SK-N-SH treated with all-trans-retinoic acid at 6 μM for 48 hours (cell line): ENCODE data around the gene WDR87.

Experiments used
- ARNTL ChIP-seq: fragments of 450-650 bp; formaldehyde crosslinking; IDR thresholded peaks from 2 replicates; pipeline ENCODE4 v1.5.0; 2020; ENCODE audit warnings: low read depth, mild to moderate bottlenecking, moderate library complexity, borderline replicate concordance
- CREB5 ChIP-seq: fragments of 250-450 bp; sonication (Bioruptor Pico); IDR thresholded peaks from 2 replicates; pipeline ENCODE4 v1.5.1; 2020; ENCODE audit warnings: low read depth, mild to moderate bottlenecking, moderate library complexity
- CSRNP3 ChIP-seq: fragments of 250-450 bp; sonication (Bioruptor Pico); IDR thresholded peaks from 2 replicates; pipeline ENCODE4 v1.5.1; 2021; ENCODE audit warnings: mild to moderate bottlenecking, moderate library complexity
- ESRRG ChIP-seq: fragments of 250-450 bp; sonication (Bioruptor Pico); IDR thresholded peaks from 2 replicates; pipeline ENCODE4 v1.6.1; 2021; ENCODE audit warnings: mild to moderate bottlenecking
- OSR1 ChIP-seq: fragments of 250-450 bp; sonication (Bioruptor Pico); IDR thresholded peaks from 2 replicates; pipeline ENCODE4 v1.8.0; 2022; ENCODE audit warnings: moderate library complexity, mild to moderate bottlenecking, inconsistent platforms
- SNAI2 ChIP-seq: fragments of 250-450 bp; sonication (Bioruptor Pico); IDR thresholded peaks from 2 replicates; pipeline ENCODE4 v1.5.0; 2020; ENCODE audit warnings: mild to moderate bottlenecking, moderate library complexity
- ZFP30 ChIP-seq: fragments of 450-650 bp; formaldehyde crosslinking; IDR thresholded peaks from 2 replicates; pipeline ENCODE4 v1.5.0; 2022; ENCODE audit warnings: mild to moderate bottlenecking, moderate library complexity
- ZNF70 ChIP-seq: fragments of 450-650 bp; formaldehyde crosslinking; IDR thresholded peaks from 2 replicates; pipeline ENCODE4 v1.5.0; 2020; ENCODE audit warnings: mild to moderate bottlenecking, moderate library complexity

- TF ChIP-seq OSR1 (CRISPR knock-in tag) (no peak), ARNTL (CRISPR knock-in tag) (no peak), ESRRG (CRISPR knock-in tag) (no peak), CREB5 (CRISPR knock-in tag) (no peak), ZFP30 (CRISPR knock-in tag) (no peak), SNAI2 (no peak), CSRNP3 (CRISPR knock-in tag) (no peak), ZNF70 (CRISPR knock-in tag) (no peak)
Measured at GRCh38 chr19:37877147-37877546, 29.2 kb downstream of the WDR87 start.
